OCI-LY3 (cell line): ENCODE results near the gene COL26A1.
"Not testable (repeated sequence)": the region's sequence is repeated elsewhere in the genome, so short reads cannot be mapped to it uniquely, and the experiment has no call there.

ENCODE experiments used
- EZH2phosphoT487 ChIP-seq: fragments of 200-600 bp; shearing (Covaris generic); IDR thresholded peaks from 2 replicates; pipeline ENCODE4 v1.6.1; 2018; ENCODE audit warnings: antibody characterized with exemption, mixed run types, low read depth
- TF ChIP-seq, protein P1 (sequence below): fragments of 200-600, 300-600 bp; sonication (generic); IDR thresholded peaks from 2 replicates; pipeline ENCODE4 v1.5.1; 2014; ENCODE audit warnings: antibody characterized with exemption, low read length, low read depth

DNA sequence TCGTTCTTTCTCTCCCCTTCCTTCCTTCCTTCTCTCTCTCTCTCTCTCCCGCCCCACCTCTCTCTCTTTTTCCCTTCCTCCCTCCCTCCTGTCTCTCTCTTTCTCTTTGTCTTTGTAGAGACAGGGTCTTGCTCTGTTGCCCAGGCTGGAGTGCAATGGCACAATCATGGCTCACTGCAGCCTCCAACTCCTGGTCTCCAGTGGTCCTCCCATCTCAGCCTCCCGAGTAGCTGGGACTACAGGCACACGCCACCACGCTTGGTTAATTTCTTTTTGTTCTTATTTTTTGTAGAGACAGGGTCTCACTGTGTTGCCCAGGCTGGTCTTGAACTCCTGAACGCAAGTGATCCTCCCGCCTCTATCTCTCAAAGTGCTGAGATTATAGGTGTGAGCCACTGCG is 71.5 kb downstream of the COL26A1 start:
- TF ChIP-seq, protein P1, sequence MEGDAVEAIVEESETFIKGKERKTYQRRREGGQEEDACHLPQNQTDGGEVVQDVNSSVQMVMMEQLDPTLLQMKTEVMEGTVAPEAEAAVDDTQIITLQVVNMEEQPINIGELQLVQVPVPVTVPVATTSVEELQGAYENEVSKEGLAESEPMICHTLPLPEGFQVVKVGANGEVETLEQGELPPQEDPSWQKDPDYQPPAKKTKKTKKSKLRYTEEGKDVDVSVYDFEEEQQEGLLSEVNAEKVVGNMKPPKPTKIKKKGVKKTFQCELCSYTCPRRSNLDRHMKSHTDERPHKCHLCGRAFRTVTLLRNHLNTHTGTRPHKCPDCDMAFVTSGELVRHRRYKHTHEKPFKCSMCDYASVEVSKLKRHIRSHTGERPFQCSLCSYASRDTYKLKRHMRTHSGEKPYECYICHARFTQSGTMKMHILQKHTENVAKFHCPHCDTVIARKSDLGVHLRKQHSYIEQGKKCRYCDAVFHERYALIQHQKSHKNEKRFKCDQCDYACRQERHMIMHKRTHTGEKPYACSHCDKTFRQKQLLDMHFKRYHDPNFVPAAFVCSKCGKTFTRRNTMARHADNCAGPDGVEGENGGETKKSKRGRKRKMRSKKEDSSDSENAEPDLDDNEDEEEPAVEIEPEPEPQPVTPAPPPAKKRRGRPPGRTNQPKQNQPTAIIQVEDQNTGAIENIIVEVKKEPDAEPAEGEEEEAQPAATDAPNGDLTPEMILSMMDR = not testable (repeated sequence)
- TF ChIP-seq EZH2phosphoT487 = not testable (repeated sequence)
